Hematopoietic multipotent progenitor cell (in vitro differentiated cells): ENCODE measurements around the gene PHC2. TPM values are rescaled to one million over a fixed set of nuclear protein-coding genes. Genes with fewer than 3 reads are reported as not detected.

Source experiments
- DNase-seq, 3 donors: peaks; one replicate each; pipeline ENCODE4 v3.0.0-alpha.2; 2011 to 2015; ENCODE audit warnings: low read depth in 2 of 3, low spot score in 2 of 3
- total RNA-seq: library from RNA; depleted of rRNA; stranded (reverse); fragments of >200 nt; gene quantifications from one replicate; pipeline ENCODE4 v1.2.3, GENCODE V29; 2012

PHC2 gene
- total RNA-seq, 1 donor: 60.1 TPM

DNA sequence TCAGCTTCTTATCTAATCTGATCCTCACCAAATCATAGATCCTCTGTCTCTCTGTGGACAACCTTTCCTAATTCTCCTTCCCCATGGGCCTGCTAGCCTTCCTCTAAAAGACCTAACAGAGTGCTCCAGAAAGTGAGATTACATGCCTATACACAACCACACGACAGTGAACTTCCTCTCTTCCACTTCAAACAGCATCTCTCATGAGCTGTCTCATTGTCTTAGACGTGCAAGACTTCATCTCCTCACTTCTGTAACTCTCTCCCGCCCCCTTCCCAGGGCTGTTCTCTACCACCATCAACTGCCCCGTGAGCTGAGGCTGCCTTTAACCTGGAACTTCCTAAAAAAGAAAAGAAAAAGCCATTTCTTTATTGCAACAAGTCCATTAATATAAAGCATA lies 95.9 kb downstream of the PHC2 start:
- no peak for DNase-seq

DNA sequence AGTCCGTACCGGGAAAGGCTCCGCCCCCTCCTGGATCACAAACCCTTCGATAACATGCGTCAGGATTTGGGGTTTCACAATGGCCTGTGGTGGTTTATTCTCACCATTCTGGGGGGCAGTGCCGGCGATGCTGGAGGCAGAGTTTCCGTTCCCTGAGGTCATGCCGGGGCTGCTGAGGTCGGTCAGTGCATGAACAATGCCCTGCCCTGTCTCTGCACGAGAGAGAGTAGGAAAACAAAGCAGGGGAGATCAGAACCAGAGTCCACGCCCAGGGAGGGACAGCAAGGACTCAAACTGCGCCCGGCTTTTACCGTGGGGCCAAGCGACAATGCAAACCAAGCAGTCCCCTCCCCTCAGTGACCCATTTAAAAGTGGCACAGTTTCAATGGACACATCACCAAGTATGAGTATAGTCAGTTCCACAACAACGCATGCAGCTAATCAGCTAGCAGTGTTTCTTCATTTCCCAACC lies 96.8 kb downstream of the PHC2 start:
- no peak for DNase-seq

DNA sequence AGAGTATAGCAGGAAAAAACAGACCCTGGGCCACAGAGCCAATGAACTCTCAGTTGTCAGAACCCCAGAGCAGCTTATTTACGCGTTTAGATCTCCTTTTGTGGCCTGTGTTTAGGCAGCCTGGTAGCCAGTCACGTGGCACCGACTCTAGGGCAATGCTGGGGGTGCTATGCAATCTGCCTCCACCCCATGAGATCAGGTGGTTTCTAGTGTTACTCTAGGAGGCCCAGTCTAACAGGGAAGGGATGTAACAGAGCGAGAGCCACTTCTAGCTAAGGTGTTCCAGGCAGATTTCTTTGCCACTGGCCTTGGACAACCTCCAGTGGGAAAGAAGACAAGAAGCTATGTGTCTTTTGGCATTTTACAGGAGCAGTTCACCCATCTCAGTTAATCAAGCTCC lies 98.0 kb downstream of the PHC2 start:
- DNase-seq: no peak

DNA sequence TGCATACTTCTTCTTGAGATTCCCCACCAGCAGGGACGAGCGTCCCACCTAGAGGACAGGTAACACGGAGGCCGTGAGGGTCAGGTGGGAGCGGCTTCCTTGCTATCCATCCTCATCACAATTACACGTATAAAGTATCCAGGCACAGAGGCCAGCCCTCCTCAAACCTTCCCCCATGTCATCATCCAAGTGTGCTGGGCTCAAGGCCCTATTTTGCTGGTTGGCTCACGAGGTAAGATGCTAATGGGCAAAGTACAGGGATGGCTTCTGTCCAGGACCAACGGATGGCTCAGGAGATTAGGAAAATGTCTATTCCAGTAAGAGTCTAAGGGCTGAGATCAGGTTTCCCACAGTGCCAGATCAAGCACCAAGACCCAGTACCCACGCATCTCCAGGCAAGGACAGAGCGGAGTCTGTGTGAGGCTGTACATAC lies 98.5 kb downstream of the PHC2 start:
- DNase-seq: no peak

DNA sequence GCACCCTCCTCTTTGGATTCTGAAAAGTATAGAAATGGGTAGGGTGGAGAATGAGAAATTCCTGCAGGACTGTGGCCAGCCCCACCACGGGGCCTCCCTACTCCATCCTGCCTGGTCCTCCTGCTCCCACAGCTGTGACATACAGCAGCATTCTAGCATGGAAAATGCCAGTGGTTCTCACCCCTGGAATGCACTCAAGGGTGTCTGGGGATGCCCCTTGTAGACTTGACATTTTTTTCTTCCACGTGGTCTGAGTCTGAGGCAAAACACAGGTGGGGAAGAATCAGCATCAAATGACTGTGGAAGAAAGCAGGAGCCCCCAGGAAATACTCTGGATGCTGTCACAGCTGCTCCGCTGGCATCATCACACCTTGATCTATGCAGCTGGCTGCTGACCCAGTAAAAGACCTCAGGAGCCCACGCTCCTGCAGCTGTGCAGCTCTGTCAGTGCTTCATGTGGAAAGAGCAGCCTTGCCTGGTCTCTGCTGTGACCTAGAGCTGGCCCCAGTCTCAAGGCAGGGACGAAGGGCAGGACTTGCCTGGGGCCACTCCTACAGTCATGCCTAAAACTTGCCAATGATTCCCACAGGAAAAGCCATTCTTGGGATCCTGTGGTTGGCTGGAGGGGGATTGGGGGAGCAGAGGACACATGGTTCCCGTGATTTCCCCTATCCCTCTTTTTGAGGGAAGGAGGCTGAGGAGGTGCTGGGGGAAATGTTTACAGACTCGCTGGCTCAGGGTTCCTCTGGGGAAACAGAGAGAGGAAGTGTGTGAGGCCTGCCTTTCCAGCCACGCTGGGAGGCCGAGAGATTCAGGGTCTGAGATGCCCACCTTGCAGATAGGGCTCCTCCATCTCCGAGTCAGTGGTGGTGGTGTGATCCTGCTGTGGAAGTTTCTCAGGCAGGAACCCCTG lies 99.2 kb downstream of the PHC2 start:
- no peak for DNase-seq

DNA sequence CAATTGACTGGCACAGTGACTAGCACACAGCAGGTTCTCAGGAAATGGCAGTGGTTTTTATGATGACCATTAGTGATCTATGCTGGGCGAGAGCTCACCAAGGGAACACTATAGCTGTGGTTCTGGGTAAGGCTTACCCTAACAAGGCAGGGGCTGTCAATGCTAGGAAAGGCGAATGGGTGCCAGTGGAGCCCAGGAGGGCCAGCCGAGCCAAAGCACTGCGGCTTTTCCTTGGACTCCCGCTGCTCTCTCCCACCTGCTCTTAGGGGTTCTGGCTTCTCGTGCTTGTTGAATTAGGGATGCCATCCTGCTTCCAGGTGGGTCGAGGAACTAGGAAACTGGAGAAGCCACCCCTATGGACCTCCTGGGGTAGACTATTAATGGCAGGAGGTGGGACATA lies 100.0 kb downstream of the PHC2 start:
- no peak for DNase-seq

DNA sequence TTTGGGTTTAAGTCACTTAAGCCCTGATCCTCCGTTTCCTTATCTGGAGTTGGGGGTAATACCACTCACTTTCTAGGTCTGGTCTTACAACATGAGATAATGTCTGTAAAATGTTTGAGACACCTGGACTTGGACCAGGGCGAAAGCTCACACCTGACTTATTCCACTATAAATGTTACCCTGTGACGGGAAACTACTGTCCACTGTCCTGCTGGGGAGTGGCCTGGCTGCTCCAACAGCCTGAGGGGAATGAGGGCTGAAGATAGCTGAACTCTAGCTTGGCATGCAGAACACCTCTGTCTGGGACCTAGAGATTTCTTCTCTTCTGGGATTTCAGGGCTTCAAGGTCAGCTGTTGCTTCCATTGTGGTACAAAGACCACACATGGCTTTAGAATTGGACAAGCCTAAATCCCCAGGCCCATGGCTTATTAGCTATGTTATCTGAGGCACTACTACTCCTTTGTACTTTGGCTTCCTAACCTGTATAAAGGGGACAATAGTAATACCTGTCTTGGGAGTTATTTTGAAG lies 100.5 kb downstream of the PHC2 start:
- DNase-seq: no peak

DNA sequence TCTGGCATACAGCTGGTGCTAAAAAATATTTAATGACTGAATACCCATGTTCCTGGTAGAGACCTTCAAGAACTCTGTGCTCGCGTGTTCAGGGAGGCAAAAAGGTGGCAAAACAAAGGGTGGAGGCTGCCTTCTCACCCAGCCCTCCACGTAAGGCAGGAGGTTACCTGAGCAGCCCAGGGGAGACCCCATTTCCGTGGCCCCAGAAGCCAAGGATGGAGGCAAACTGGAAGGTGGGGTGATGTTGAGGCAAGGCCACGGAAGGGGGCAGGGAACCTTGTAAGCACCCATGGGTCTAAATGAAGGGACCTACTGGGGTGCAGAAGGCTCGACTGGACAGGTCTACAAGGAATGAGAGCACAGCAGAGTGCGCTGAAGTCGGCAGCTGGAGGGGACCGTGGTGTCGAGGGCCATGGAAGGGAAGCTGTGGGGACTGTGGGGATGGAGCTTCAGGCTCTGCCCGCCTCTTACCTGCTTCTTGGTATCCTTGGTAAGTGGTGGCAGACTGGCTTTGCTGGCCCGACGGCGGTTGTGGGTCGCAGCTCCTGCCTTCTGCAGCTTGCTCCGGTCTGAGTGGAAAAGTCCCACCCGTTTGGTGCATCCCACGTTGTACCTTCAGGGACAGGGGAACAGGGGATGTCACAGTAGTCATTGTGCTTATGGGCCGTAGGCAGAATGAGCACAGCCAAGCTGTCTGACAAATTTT lies 101.1 kb downstream of the PHC2 start:
- no peak for DNase-seq

DNA sequence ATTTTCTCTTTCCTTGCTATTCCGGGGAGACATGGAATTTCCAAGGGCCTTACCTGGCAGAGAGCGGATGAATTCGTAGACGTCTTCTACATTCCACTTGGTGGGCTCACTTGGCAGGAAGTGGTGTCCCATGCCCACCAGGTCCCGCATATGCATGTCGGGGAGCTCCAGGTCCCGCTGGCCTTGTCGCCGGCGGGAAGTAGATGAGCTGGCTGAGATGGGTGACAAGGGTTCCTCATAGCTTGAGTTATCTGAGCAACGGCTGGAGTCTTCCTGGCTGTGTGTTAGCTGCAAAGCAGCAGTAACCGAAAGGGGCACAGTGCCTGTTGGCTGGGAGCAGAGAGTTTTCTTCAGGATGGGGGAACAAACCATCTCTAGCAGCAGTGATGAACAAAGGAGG lies 102.1 kb downstream of the PHC2 start:
- no peak for DNase-seq

DNA sequence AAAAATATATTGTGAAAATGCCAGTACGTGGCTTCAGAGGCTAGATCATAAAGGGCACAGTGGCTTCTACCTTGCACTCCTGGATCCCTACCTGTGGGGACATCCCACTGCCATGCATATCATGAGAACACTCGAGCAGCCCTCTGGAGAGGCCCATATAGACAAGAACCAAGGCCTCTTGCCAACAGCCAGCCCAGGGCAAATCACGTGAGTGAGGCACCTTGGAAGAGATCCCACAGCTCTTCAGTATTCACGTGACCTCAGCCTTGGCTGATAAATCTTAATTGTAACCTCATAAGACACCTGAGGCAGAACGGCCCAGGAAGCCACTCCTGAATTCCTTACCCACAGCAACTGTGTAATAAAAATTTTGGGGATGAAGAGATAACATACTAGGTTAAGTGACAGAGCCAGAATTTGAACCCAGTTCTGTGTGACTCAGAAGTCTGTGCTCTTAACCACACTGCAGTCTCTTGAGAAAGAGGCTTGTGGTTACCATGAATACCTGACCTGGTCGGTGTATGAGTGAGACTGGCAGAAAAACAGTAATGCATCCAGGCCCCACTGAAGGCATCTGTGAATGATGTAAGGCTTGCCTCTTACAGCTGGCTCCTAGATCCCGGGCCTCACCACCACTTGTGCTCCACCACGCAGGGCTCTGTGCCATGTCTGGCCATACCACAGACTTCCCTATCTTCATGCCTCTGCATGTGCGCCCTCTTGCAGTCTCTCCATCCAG lies 103.1 kb downstream of the PHC2 start:
- DNase-seq: no peak

DNA sequence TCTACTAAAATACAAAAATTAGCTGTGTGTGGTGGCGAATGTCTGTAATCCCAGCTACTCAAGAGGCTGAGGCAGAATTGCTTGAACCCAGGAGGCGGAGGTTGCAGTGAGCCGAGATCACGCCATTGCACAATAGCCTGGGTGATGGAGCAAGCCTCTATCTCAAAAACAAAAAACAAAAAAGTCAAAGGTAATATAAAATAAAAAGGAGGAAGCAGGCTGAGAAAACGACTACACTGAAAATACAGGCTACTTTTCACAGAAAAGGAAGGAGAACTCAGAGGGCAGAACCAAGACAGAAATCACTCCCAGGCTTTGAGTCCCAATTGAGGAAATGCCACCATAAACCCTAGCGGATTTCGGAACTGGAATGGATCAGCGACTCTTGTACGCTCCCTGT lies 104.1 kb downstream of the PHC2 start:
- DNase-seq: no peak

DNA sequence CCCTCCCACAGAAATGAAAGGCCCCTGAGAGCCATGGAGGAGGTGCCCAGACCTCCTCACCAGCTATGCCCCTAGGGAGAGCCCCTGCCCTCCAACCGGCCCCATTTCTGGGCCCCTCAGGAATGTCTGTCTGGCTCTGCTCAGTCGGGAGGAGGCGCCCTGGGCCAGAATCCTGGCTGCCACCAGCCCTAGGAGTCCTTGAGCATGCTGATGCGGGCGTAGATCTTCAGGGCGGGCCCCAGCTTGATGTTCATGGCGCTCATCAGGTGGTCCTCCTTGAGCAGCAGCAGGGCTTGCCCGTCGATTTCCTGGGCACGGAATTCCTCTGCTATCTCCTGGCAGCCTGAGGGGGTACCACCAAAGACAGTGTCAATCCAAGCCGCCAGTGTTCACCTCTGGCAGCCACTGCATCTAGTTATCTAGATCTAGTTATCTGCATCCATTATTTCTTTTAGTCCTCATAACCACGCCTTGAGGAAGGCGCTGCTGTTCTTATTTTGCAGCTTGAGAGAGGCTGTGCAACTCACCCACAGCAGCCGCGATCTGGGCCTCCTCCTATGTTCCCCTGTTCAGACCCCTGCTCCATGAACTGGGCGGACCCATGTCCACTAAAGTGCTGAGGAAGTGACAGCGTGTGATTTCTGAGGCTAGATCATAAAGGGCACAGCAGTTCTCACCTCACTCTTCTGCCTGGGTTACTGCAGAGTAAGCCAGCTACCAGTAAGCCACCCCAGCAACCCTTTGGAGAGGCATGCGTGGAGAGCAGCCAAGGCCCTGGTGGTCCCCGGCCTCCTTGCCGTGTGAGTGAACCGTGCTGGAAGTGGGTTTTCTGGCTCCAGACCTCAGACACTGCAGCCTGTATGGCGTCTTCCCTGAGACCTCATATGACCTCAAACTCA lies 106.0 kb downstream of the PHC2 start:
- DNase-seq: no peak

DNA sequence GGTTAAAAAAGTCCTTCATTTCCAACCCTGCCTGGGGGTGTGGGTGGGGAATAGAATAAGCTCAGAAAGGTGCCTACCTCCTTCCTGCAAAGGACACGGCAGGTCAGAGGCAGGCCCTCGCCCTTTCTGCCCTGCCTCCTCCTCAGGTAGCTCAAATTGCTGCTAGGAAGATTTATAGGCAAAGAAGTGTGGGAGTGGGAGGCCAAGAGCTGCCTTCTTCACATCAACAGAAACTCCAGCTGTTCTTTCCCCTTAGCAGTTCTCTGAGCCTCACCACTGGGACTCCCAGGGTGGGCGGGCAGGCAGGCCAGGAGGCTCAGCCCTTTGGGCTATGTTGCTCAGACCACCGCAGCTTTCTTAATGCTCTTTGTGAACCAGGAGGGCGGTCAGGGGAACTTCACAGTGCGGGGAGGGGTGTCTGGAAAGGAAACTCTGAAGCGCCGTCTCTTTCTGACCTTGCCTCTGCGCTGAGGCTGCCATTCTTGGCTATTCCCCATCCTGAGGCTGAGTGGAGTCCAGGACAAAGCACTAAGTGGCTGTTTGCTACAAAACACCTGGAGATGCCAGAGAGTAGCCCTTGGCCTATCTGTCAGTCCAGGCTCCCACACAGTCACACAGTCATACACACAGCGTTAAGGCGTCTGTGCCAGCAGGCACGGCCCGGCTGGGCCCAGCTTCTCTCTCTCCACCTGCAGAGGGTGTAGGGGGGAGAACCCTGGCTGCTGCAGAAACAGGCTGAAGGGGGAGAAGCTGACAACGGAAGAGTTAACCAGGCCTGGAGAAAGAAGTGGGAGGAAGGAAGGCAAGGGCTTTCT lies 107.0 kb downstream of the PHC2 start:
- DNase-seq: no peak

DNA sequence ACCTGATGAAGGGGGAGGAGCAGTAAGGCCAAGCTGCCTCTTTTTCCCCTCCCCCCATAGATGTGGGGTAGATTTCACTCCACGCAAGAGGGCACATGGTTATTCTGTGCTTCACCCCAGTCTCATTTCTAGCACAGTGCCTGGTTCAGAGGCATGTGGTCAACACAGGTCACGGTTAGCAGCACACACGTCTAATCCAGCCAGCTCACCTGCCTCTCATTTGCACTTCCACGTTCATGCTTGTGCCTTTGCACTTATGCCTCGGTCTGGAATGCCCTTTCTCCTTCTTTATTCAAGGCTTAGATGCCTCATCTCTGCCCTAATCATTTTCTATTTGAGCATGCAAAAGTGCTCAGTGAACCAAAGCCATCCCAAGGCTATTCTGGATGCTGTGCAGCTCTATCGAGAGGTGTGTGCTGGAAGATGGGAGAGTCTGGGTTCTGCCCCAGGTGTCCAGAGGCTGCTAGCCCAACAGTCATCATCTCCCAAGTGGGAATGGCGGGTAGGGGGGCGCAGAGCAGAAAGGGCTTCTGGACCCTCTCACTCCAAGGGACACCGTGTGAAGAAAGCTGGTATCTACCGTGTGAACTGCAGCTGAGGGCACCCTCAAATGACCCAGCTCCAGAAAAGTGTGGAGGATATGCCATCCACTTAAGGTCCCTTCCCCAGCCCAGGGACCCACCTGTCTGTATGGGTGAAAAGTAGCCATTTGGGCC lies 107.9 kb downstream of the PHC2 start:
- DNase-seq: no peak

DNA sequence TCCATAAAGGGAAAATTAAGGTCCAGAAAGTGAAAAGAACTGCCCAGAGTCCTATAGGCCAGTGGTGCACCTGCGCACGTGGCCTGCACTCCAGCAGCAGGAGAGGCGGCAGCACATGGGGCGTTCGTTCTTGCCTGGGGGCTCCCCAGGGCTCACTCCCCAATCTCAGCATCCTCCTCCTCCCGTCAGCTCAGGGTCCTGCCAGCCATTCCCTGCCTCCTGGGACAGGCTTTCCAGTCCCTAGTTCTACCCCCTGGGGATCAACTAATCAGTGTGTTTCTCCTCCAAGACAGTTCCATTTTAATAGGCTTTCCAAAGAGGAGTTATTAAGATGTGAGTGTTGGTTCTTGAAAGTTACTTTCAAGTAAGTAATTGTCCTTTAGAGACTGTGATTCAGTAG lies 108.8 kb downstream of the PHC2 start:
- DNase-seq: no peak

DNA sequence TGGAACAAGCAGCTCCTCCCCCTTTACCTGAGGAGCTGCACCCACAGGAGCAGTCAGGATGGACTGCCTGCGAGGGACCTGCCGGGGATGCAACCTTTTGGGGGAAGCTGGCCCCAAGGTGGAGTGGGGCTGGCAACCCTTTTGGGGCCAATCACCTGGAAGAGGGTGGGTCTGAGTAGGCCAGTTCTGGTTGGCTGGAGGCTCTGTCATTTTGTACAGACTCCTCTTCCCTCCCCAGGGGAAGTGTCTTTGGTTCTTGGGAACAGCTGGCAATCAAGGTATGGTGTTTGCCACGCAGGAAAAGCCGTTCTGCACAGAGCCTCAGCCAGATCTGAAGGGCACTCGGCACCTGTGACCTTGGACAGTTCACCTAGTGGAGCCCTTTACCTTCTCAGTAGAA lies 109.7 kb downstream of the PHC2 start:
- DNase-seq: no peak

DNA sequence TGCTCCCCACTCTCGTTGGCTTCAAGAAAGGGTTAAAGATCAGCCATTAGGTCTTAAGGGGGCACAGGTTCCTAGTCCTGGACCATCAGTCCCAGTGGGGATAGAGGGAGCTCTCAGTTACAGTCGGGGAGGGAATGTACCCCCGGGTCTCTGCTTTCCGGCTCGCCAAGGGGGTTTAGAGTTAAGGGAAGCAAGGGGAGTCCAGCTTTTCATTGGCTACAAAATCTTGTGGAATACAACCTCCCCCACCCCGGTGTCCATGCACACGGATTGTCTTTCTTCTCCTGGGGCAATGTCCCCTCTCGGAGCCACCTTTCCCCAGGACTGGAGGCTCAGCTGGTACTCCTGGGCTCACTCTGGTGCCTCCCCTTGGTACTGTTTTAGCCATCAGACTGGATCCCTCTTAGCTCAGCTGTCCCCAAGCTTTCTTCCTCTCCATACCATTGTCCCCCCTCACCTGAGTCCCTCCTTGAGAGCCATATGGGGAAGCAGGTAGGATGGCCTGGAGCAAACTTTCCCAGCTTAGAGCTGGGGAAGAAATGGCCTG lies 110.2 kb downstream of the PHC2 start, which contains the start of gene A3GALT2:
Gene A3GALT2, minus strand, starts transcription at position 480 of the 547 bp plus-strand sequence. Its CDS starts 0 bp downstream, at position 480.
- DNase-seq: no peak
